ENCODE results near the gene TBXAS1.

DNA sequence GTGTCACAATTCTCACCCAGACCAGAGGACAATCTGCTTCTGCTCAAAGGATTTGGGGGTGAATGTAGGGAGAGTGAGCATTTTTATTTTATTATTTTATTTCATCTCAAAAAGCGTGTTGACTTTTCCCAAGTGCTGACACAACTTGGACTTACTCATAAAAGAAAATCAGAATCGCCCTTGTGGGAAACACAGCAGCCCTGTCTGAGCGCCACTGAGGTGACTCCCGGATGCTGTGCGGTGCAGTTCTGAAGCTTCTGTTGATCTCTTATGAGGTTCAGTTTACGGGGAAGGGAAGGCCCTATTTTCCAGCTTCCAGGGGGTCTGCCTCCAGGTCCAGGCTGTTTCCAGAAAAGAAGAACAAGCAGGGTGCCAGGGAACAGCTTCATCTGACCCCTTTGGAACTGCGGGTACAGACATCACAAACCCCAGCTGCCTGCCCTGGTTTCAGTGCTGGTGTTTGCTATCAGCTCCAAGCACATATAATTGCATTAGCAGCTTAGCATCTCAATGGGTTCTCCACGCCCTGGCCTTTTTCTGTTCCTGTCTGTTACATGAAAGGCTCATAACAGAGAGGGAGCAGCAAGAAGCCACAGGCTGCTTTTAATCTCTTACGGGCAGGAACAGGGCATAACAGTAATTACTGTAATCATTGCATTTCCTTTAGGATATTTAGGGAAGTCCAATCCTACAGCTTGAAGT is 181.3 kb downstream of the TBXAS1 start:
- TF ChIP-seq, protein P1, sequence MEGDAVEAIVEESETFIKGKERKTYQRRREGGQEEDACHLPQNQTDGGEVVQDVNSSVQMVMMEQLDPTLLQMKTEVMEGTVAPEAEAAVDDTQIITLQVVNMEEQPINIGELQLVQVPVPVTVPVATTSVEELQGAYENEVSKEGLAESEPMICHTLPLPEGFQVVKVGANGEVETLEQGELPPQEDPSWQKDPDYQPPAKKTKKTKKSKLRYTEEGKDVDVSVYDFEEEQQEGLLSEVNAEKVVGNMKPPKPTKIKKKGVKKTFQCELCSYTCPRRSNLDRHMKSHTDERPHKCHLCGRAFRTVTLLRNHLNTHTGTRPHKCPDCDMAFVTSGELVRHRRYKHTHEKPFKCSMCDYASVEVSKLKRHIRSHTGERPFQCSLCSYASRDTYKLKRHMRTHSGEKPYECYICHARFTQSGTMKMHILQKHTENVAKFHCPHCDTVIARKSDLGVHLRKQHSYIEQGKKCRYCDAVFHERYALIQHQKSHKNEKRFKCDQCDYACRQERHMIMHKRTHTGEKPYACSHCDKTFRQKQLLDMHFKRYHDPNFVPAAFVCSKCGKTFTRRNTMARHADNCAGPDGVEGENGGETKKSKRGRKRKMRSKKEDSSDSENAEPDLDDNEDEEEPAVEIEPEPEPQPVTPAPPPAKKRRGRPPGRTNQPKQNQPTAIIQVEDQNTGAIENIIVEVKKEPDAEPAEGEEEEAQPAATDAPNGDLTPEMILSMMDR (IDR thresholded peaks at IDR 0.05) = no peak
- no peak for TF ChIP-seq POLR2AphosphoS5 (IDR thresholded peaks at IDR 0.05)

Measured in esophagus muscularis mucosa (tissue), 3 donors.